Measurements from ENCODE around the gene RASGRP2. TPM values are rescaled to one million over a fixed set of nuclear protein-coding genes. Genes with fewer than 3 reads are reported as not detected.

RASGRP2 gene
- total and polyA plus RNA-seq, 2 of the 8 experiments (the other 6 are each of a cell fraction or from before 2014, with no cell fraction given) = 40.6 to 45.7 TPM

DNA sequence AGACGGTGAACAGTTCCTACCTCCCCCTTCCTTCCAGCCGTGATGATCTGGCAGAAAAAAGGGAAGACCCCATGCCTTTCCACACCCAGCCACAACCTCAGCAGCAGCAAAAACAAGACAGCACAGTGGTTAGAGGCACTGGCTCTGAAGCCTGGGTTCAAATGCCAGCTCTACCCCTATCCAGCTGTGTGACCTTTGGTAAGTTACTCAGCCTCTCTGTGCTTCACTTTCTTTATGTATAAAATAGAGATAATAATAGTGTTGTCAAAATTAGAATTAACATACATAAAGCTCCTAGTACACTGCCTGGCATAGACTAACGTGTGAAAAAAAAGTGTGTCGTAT lies 25.2 kb downstream of the RASGRP2 start:
- Histone ChIP-seq H3K9me3 (ENCODE audit: insufficient read depth in 2 of 2, low read depth in 1 of 2, low read length in 1 of 2) (no peaks in the 10 kb centered on the region), H3K4ac (replicated peaks; ENCODE audit: insufficient read length, low read depth, low read length) (no peak overlapping the region), H4K5ac (ENCODE audit: insufficient read length, low read depth, low read length) (no peak overlapping the region), H2BK5ac (ENCODE audit: low read depth, low read length) (no peak overlapping the region), H3K27me3 (replicated peaks in 1 of 4; ENCODE audit: control insufficient read depth in 3 of 4, extremely low read depth in 1 of 4, insufficient read depth in 3 of 4, low read length in 3 of 4) (peaks cover 7 to 37% (median 27%) of the 10 kb centered on the region in 4 experiments), H2AK5ac (ENCODE audit: low read depth, low read length) (no peak overlapping the region), H3K4me2 (ENCODE audit: insufficient read depth in 1 of 2, low read depth in 2 of 2, low read length in 2 of 2) (no peak overlapping the region), H3K23ac (ENCODE audit: insufficient read length) (no peak overlapping the region), H3K56ac (replicated peaks; ENCODE audit: insufficient read length, low read depth, low read length) (no peak overlapping the region), H3K27ac (ENCODE audit: low read depth, low read length) (no peak overlapping the region), H3K18ac (ENCODE audit: extremely low read depth, low read length) (no peak overlapping the region), H2BK20ac (ENCODE audit: low read length) (no peak overlapping the region), H3K4me3 (ENCODE audit: extremely low read depth in 1 of 4, insufficient read depth in 2 of 4, low read depth in 3 of 4, low read length in 4 of 4) (no peak overlapping the region), H4K8ac (ENCODE audit: extremely low read depth, insufficient read depth, low read length) (no peak overlapping the region), H3K79me1 (ENCODE audit: low read depth, low read length) (no peaks in the 10 kb centered on the region), H4K20me1 (replicated peaks in 1 of 2; ENCODE audit: control insufficient read depth in 1 of 2, insufficient read depth in 2 of 2, low read length in 2 of 2) (peaks cover 0 to 4% of the 10 kb centered on the region in 2 experiments), H3K4me1 (replicated peaks in 1 of 4; ENCODE audit: control insufficient read depth in 3 of 4, insufficient read depth in 4 of 4, low read length in 3 of 4) (peaks cover 2 to 17% (median 7%) of the 10 kb centered on the region in 4 experiments; a peak in 6 of 7 replicates), H2BK120ac (replicated peaks; ENCODE audit: low read depth, low read length) (no peak overlapping the region), H3K23me2 (ENCODE audit: low read depth, low read length) (peaks cover 10% of the 10 kb centered on the region; the same call in 1 of the 2 replicates), H3K14ac (ENCODE audit: insufficient read length) (no peak overlapping the region), H3K9ac (replicated peaks in 1 of 4; ENCODE audit: extremely low read depth in 1 of 4, low read depth in 3 of 4, low read length in 3 of 4) (no peak overlapping the region), H3K36me3 (ENCODE audit: control insufficient read depth in 2 of 4, insufficient read depth in 4 of 4, low read length in 3 of 4) (no peaks in the 10 kb centered on the region), H4K91ac (replicated peaks; ENCODE audit: insufficient read length, low read length) (no peak overlapping the region), H2AFZ (ENCODE audit: low read length) (no peak overlapping the region), H2BK15ac (ENCODE audit: low read length) (no peak overlapping the region), H2BK12ac (ENCODE audit: low read depth, low read length) (no peak overlapping the region), H3K79me2 (ENCODE audit: control insufficient read depth in 1 of 2, insufficient read depth in 2 of 2, low read length in 2 of 2) (no peaks in the 10 kb centered on the region)
- ChIA-PET CTCF (ENCODE audit: partially characterized antibody) (interaction anchor here (0.7 to 4.7 kb wide), 7 partner anchors 9 to 68 kb away, joined by 3 to 30 read pairs (median 6); partner anchors contain the start of gene RASGRP2), POLR2A (ENCODE audit: partially characterized antibody) (interaction anchor here (1.2 to 1.7 kb wide), 3 partner anchors 14 to 43 kb away, joined by 3 to 4 read pairs (median 4); no protein-coding TSS in a partner anchor)
- WGBS, 2 experiments (ENCODE audit: extremely low coverage in 1 of 2, insufficient coverage in 1 of 2, insufficient read length in 1 of 2, insufficient replicate concordance in 2 of 2, low coverage in 1 of 2, low lambda C conversion rate in 2 of 2, missing lambda C conversion rate in 1 of 2) = 88% methylated on average over 3 of the region's 4 CpGs; no CpG with 5 or more reads in 1 of the 2 experiments
- no peak for DNase-seq (ENCODE audit: low read depth in 1 of 2, low spot score in 2 of 2)
- no peak for FAIRE-seq
- TF ChIP-seq KDM1A (IDR thresholded peaks at IDR 0.05; ENCODE audit: borderline replicate concordance, low read length) (peak; percentile 76; the same call in 1 of the 2 replicates), POU5F1 (IDR thresholded peaks at IDR 0.05; ENCODE audit: low read depth, low read length) (no peak), HDAC2 (IDR thresholded peaks at IDR 0.05; ENCODE audit: borderline replicate concordance in 1 of 2, low read depth in 2 of 2, low read length in 2 of 2) (0 out of 4 replicates have a peak, but pooled peaks of 1 of the 2 experiments have one; percentile 74)
